PC-9 (cell line): ENCODE data around the gene PCDHGA2. TPM values are rescaled to one million over a fixed set of nuclear protein-coding genes. Genes with fewer than 3 reads are reported as not detected.
"Not testable (repeated sequence)": the region's sequence is repeated elsewhere in the genome, so short reads cannot be mapped to it uniquely, and the experiment has no call there.

Experiments used
- BruUV-seq: library from RNA; stranded (reverse); fragments of 400-500 nt; replicated peaks from 2 replicates; lab custom pipeline; 2021; lab: Mats Ljungman, UMichigan
- CTCF ChIA-PET: fragments of 300-600 bp; sonication (Branson Sonifier 250); formaldehyde crosslinking; loops from one replicate; lab custom pipeline; 2022; ENCODE audit warnings: antibody characterized with exemption; lab: Charles Lee
- POLR2A ChIA-PET: fragments of 300-600 bp; sonication (Branson Sonifier 250); formaldehyde crosslinking; loops from one replicate; lab custom pipeline; 2022; ENCODE audit warnings: antibody characterized with exemption; ENCODE audit not compliant: unreplicated experiment; lab: Charles Lee
- DNase-seq, 2 experiments: peaks; one replicate each; pipeline versions ENCODE4 v3.0.0 to v3.0.0-alpha.2; 2015 to 2022; ENCODE audit warnings: mixed read lengths in 1 of 2
- H2AFZ ChIP-seq: fragments of 200-600 bp; sonication (generic); 2 replicates; pipeline ENCODE4 v1.8.1; 2017; ENCODE audit warnings: antibody characterized with exemption
- H3F3A ChIP-seq: fragments of 200-600 bp; sonication (generic); 2 replicates; pipeline ENCODE4 v1.8.1; 2017; ENCODE audit warnings: antibody characterized with exemption, mild to moderate bottlenecking, low read depth; ENCODE audit not compliant: insufficient read depth
- H3K27ac ChIP-seq: fragments of 200-600 bp; sonication (generic); 2 replicates; pipeline ENCODE4 v1.6.1; 2016; ENCODE audit warnings: mixed run types
- H3K27me3 ChIP-seq: fragments of 200-600 bp; sonication (generic); 2 replicates; pipeline ENCODE4 v1.6.1; 2016; ENCODE audit warnings: low read depth, mixed run types; ENCODE audit not compliant: insufficient read depth
- H3K36me3 ChIP-seq: fragments of 200-600 bp; sonication (generic); 2 replicates; pipeline ENCODE4 v1.6.1; 2016; ENCODE audit warnings: low read depth, mixed run types
- H3K4me1 ChIP-seq: fragments of 200-600 bp; sonication (generic); replicated peaks from 2 replicates; pipeline ENCODE4 v1.6.1; 2016; ENCODE audit warnings: mixed run types; ENCODE audit not compliant: insufficient read depth
- H3K4me2 ChIP-seq: fragments of 200-600 bp; sonication (generic); 2 replicates; pipeline ENCODE4 v1.6.1; 2017; ENCODE audit warnings: mixed run types
- H3K4me3 ChIP-seq: fragments of 200-600 bp; sonication (generic); 2 replicates; pipeline ENCODE4 v1.6.1; 2016; ENCODE audit warnings: mixed run types
- H3K79me2 ChIP-seq: fragments of 200-600 bp; sonication (generic); 2 replicates; pipeline ENCODE4 v1.6.1; 2017; ENCODE audit warnings: low read depth, mixed run types
- H3K9me2 ChIP-seq: fragments of 200-600 bp; sonication (generic); 2 replicates; pipeline ENCODE4 v1.8.1; 2017; ENCODE audit warnings: mild to moderate bottlenecking; ENCODE audit not compliant: insufficient read depth
- H3K9me3 ChIP-seq: fragments of 200-600 bp; sonication (generic); 2 replicates; pipeline ENCODE4 v1.8.1; 2016; ENCODE audit warnings: low read depth; ENCODE audit not compliant: insufficient read depth
- H4K20me1 ChIP-seq: fragments of 200-600 bp; sonication (generic); 2 replicates; pipeline ENCODE4 v1.8.1; 2017; ENCODE audit not compliant: insufficient read depth
- CTCF ChIP-seq: fragments of 200-600 bp; sonication (generic); conservative IDR thresholded peaks from 2 replicates; pipeline ENCODE4 v1.6.1; 2017; ENCODE audit warnings: mixed run types, antibody characterized with exemption, mild to moderate bottlenecking, moderate library complexity
- EZH2 ChIP-seq: fragments of 200-600 bp; sonication (generic); IDR thresholded peaks from 2 replicates; pipeline ENCODE4 v1.8.0; 2017; ENCODE audit warnings: antibody characterized with exemption, low read depth
- intact Hi-C: fragments of 100-400 bp; cut with micrococcal nuclease; formaldehyde crosslinking; loops from one replicate; pipeline ENCODE4 v1.10.0; 2022; ENCODE audit not compliant: unreplicated experiment
- total RNA-seq: library from RNA; stranded (reverse); gene quantifications from 2 replicates; pipeline ENCODE4 v1.2.3, GENCODE V29; 2021

The PCDHGA2 gene
- total RNA-seq, 1 experiment from 2014 or later, result 0.11 TPM

DNA sequence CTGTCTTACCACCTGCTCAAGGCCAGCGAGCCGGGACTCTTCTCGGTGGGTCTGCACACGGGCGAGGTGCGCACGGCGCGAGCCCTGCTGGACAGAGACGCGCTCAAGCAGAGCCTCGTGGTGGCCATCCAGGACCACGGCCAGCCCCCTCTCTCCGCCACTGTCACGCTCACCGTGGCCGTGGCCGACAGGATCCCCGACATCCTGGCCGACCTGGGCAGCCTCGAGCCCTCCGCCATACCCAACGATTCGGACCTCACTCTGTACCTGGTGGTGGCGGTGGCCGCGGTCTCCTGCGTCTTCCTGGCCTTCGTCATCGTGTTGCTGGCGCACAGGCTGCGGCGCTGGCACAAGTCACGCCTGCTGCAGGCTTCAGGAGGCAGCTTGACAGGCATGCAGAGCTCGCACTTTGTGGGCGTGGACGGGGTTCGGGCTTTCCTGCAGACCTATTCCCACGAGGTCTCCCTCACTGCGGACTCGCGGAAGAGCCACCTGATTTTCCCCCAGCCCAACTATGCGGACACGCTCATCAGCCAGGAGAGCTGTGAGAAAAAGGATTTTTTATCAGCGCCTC lies 2.3 kb downstream of the PCDHGA2 start:
- H4K20me1 ChIP-seq, DNase-seq, POLR2A ChIA-PET, H3K4me2 ChIP-seq, H3K4me3 ChIP-seq, H2AFZ ChIP-seq, H3K79me2 ChIP-seq, BruUV-seq, H3F3A ChIP-seq, H3K4me1 ChIP-seq, intact Hi-C loops, H3K27ac ChIP-seq, H3K27me3 ChIP-seq, H3K36me3 ChIP-seq, H3K9me3 ChIP-seq, H3K9me2 ChIP-seq: not testable (repeated sequence)
- CTCF ChIA-PET, result interaction anchor here (0.6 kb wide), 1 partner anchor 10 kb away, joined by 4 read pairs; the partner anchor contains the start of gene PCDHGA1

DNA sequence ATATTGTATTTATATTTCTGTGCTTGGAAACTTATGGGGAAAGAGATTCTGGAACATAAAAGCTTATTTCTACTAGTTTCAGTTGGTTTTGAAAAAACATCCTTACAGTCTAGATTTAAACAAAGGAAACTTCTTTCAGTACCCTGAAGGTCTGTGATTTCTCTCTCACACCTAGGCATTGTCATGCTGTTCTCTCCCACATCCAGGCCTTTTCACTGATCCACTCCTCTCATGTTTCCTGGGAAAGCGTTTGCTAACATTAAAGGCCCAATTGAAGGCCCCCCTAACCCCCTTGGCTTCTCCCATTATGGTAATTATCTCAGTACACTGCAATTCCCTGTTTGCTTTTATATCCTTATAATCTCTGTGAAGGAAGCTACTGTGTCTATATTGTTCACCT lies 4.2 kb downstream of the PCDHGA2 start:
- no TSS peak for BruUV-seq
- POLR2A ChIA-PET, result no interaction called here
- Histone ChIP-seq H3K4me2 (no peak overlapping the region), H3K27ac (no peak overlapping the region), H3K9me2 (no peaks in the 10 kb centered on the region), H3K4me3 (no peak overlapping the region), H4K20me1 (no peaks in the 10 kb centered on the region), H3K9me3 (peaks cover 4% of the 10 kb centered on the region; the same call in 1 of the 2 replicates), H3K4me1 (no peaks in the 10 kb centered on the region), H3K36me3 (no peaks in the 10 kb centered on the region), H3F3A (no peaks in the 10 kb centered on the region), H3K79me2 (no peaks in the 10 kb centered on the region), H3K27me3 (no peaks in the 10 kb centered on the region), H2AFZ (no peak overlapping the region)
- intact Hi-C loops, result no loop called here
- no peak for DNase-seq
- CTCF ChIA-PET, result no interaction called here
- TF ChIP-seq EZH2, result no peak
- TF ChIP-seq CTCF, result no peak

DNA sequence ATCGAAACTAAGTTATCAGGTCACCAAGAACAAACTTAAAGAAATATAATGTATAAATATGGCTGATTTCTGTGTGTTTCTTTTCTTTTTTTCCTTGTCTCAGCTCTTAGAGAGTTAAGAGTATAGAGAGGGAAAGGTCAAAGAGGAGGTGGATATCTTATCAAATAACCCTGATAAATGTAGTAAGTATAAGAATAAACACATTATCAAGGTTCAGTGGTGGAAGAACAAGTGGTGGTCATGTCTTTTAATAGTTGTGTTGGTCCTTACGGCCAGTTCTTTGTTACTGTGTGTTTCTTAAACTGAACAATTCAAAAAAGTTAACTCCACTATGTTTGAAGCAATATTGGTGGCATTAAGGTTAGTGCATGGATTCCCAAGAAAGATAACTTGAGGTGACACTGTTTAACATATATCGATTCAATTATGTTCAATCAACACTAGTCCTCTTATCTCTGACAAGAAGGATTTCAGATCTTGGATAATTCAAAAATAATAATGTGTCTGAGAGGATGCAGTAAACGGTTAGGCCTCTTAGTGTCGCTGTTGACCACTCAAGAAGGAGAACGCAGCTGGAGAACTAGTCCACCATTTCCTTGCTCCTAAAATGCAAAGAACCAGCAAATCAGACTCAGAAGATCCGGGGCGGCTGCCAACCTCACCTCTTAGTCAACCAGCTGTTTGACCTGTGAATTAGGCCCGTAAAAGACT lies 4.8 kb downstream of the PCDHGA2 start, which contains the start of gene PCDHGA3:
Gene PCDHGA3, plus strand, starts transcription at position 588 of the 711 bp plus-strand sequence. CDS start 205 bp downstream, outside the sequence.
- ChIA-PET CTCF (no interaction called here), POLR2A (no interaction called here)
- no peak within 1 kb of the TSS for H2AFZ ChIP-seq
- H3K9me3 ChIP-seq, result peaks cover 4% of the 10 kb centered on the region; the same call in 1 of the 2 replicates
- H3K4me3 ChIP-seq, result no peak within 1 kb of the TSS
- no peaks in the 10 kb centered on the region for H3K79me2 ChIP-seq
- H3K27ac ChIP-seq, result no peak within 1 kb of the TSS
- no peak for DNase-seq
- no TSS peak for BruUV-seq
- peak; percentile 52 for TF ChIP-seq CTCF
- no peak for TF ChIP-seq EZH2
- no peaks in the 10 kb centered on the region for H3K4me1 ChIP-seq
- H4K20me1 ChIP-seq, result no peaks in the 10 kb centered on the region
- intact Hi-C loops, result no loop called here
- H3F3A ChIP-seq, result no peaks in the 10 kb centered on the region
- no peak within 1 kb of the TSS for H3K4me2 ChIP-seq
- no peaks in the 10 kb centered on the region for H3K9me2 ChIP-seq
- no peaks in the 10 kb centered on the region for H3K36me3 ChIP-seq
- H3K27me3 ChIP-seq, result no peaks in the 10 kb centered on the region
